Lower leg skin (tissue), 4 donors: ENCODE measurements around the gene FILIP1L. TPM values are rescaled to one million over a fixed set of nuclear protein-coding genes. Genes with fewer than 3 reads are reported as not detected.

Experiments used
- DNase-seq, 2 donors: peaks; one replicate each; pipeline ENCODE4 v3.0.0-alpha.2; 2019; ENCODE audit warnings: low spot score in 2 of 2
- H3K4me3 ChIP-seq: fragments of 200-600 bp; sonication (generic); 2 replicates; pipeline ENCODE4 v1.5.1; 2017; ENCODE audit warnings: mild to moderate bottlenecking, low read depth; ENCODE audit not compliant: poor library complexity, severe bottlenecking
- CTCF ChIP-seq, 3 donors: fragments of 450-650 bp; IDR thresholded peaks; one replicate each; pipeline ENCODE4 v1.5.1; 2016; ENCODE audit warnings: antibody characterized with exemption in 3 of 3, mild to moderate bottlenecking in 3 of 3, moderate library complexity in 2 of 3
- POLR2A ChIP-seq, 2 donors: fragments of 450-650 bp; IDR thresholded peaks; one replicate each; pipeline ENCODE4 v1.6.1; 2016 to 2017; ENCODE audit warnings: antibody characterized with exemption in 2 of 2, mild to moderate bottlenecking in 1 of 2, moderate library complexity in 1 of 2
- WGBS, 2 donors: methylation state at CpG; one replicate each; pipeline ENCODE4 v1.1.5; 2018; 5-methylcytosine and 5-hydroxymethylcytosine counted together
- intact Hi-C: fragments of 100-400 bp; cut with DNase I; formaldehyde crosslinking; loops from one replicate; pipeline ENCODE4 v1.15.0; 2023; ENCODE audit warnings: low total_unique reads
- total RNA-seq, 4 donors: library from RNA; depleted of rRNA; stranded (reverse); fragments of >200 nt; gene quantifications; one replicate each; pipeline ENCODE4 v1.1.0, GENCODE V29; 2016

FILIP1L gene
- total RNA-seq, 4 donors from 2014 or later = 17.5 to 33.9 (median 22.1) TPM

DNA sequence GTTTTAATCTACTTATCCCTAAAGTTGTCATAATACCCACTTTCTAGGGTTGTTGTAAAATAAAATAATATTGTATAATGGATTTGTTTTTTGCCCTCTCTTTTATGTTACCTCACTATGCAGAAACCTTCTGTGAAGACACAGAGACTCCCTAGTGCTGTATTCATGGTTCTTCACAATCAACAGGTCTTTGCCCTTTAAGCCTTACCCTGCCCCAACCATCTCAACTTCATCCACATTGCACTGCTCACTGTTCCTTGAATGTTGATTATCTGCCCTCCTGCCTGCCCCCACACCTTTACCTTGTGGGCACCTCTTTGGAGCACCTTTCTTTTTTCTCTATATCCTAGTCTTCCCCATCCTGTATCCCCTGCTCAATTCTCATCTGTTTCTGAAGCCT lies 275.5 kb downstream of the FILIP1L start:
- intact Hi-C loops = loop anchor here (5.0 to 10.0 kb wide), 2 partner anchors 226 to 414 kb away; no protein-coding TSS in a partner anchor
- TF ChIP-seq POLR2A (IDR thresholded peaks at IDR 0.05) (no peak), CTCF (IDR thresholded peaks at IDR 0.05) (no peak)
- no peak for DNase-seq
- no peak overlapping the region for H3K4me3 ChIP-seq

DNA sequence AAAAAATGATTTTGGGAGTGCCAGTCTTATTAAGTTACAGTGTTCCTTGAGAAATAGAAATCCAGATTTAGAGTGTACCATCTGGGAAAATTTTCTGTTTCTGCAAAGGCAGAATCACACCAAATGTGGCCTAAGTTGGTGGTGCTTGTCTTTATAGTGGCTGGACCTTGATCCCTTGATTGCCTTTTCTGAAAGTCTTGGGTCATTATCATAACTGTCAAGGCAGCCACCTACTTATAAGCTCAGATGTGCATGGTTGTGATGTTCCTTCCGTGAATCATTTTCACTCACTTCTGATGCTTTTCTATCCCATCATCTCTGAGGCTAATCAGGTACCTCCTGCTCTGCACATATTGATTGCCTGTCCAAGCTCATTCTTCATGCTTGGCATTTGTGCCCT lies 276.6 kb downstream of the FILIP1L start:
- no peak overlapping the region for H3K4me3 ChIP-seq
- intact Hi-C loops = loop anchor here (5.0 to 10.0 kb wide), 2 partner anchors 227 to 415 kb away; no protein-coding TSS in a partner anchor
- DNase-seq = no peak
- 94 to 100% methylated on average over 1 of the region's 1 CpG for WGBS, 2 donors
- TF ChIP-seq CTCF (IDR thresholded peaks at IDR 0.05) = no peak
- TF ChIP-seq POLR2A (IDR thresholded peaks at IDR 0.05) = no peak

GRCh38 chr3:99836681-99837080 lies 277.6 kb downstream of the FILIP1L start:
- TF ChIP-seq CTCF (IDR thresholded peaks at IDR 0.05) (no peak), POLR2A (IDR thresholded peaks at IDR 0.05) (no peak)
- no peak for DNase-seq
- WGBS, 2 donors = 74 to 78% methylated on average over 3 of the region's 3 CpGs
- intact Hi-C loops = loop anchor here (5.0 to 10.0 kb wide), 2 partner anchors 228 to 416 kb away; no protein-coding TSS in a partner anchor
- H3K4me3 ChIP-seq = no peak overlapping the region

DNA sequence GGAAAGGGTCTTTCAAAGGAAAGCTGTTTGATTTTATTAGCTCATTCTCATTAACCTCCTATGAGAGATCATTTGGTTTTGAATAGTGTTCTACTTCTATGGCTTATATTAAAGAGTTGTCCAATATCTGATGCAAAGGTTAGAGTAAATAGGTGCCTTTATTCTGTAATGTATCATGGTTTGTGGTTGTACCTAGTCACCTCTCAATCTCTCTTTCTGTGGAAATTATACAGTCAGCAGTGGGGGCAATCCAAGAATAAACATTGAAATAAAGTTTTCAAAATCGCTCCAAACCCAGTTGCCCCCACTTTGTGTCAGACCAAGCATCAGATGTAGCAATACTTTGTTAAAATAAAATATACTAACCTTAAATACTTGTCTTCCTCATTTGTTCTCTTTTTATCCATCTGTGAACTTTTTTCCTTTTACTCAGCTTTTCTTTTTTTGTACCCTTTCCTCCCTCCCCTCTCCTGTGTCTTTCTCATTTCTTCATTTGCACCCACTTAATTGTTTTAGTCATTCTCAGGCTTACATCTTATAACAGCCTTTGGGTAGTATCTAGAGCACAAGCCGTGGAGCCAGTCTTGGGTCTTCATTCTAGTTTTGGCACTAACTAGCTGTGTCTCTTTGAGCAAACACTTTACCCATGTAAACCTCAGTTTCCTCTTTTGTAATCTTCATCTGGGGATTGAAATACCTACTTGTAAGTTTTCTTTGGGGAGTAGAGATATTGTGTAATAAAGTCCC lies 279.9 kb downstream of the FILIP1L start:
- WGBS, 2 donors = 90 to 96% methylated on average over 2 of the region's 2 CpGs
- TF ChIP-seq POLR2A (IDR thresholded peaks at IDR 0.05) (no peak), CTCF (IDR thresholded peaks at IDR 0.05) (no peak)
- H3K4me3 ChIP-seq = no peak overlapping the region
- intact Hi-C loops = loop anchor here (10.0 kb wide), 1 partner anchor 230 kb away; no protein-coding TSS in a partner anchor
- no peak for DNase-seq

- WGBS, 2 donors = 64 to 68% methylated on average over 4 of the region's 4 CpGs
- DNase-seq = no peak
- TF ChIP-seq CTCF (IDR thresholded peaks at IDR 0.05) = no peak
- TF ChIP-seq POLR2A (IDR thresholded peaks at IDR 0.05) = no peak
- intact Hi-C loops = loop anchor here (10.0 kb wide), 1 partner anchor 231 kb away; no protein-coding TSS in a partner anchor
- H3K4me3 ChIP-seq = no peak overlapping the region
These were observed 280.6 kb downstream of the FILIP1L start for GRCh38 chr3:99833617-99834205.
